ENCODE results near the gene CCDC68.

DNA sequence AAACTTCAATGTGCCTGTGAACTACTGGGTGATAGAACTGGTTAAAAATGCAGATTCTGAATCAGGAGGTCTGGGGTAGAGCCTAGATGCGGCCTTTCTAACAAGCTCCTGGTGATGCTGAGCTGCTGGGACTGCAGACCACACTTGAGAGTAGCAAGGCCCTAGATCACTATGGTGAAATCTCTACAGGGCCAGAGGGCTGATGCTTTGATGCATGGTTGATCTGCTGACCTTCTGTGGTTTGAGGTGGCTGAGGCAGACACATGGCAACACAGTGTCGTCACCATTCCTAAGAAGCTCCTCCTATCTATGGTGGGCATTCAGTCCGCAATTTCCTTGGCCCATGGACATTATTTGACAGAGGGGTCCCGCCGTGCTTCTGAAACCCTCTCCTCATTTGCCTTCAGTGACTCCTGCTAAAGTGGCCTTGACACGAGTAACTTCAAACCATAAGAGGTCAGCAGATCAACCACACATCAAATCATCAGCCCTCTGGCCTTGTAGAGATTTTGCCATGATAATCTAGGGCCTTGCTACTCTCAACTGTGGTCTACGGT lies 19.8 kb downstream of the CCDC68 start:
- TF ChIP-seq CTCF (conservative IDR thresholded peaks at IDR 0.05 in 1 of 2, IDR thresholded peaks at IDR 0.05 in 1 of 2; ENCODE audit: low read depth in 1 of 2, low read length in 2 of 2) = no peak
- TF ChIP-seq EZH2 (IDR thresholded peaks at IDR 0.05; ENCODE audit: low read length, missing control alignments) = no peak
